Sigmoid colon (tissue), 4 donors: ENCODE results near the gene DACT2.

Experiments
- CTCF ChIP-seq, 4 experiments: fragments of 450-650 bp in 3 of 4; fragments of 200-600 bp in 1 of 4; IDR thresholded peaks; one replicate each; pipeline ENCODE4 v1.5.1; 2016 to 2019; ENCODE audit warnings: antibody characterized with exemption in 4 of 4, mild to moderate bottlenecking in 3 of 4, moderate library complexity in 2 of 4
- EP300 ChIP-seq, 4 donors: sonication (generic); formaldehyde crosslinking; IDR thresholded peaks; one replicate each; pipeline ENCODE4 v1.6.1; 2017; ENCODE audit warnings: antibody characterized with exemption in 4 of 4
- POLR2A ChIP-seq, 2 donors: fragments of 450-650 bp; IDR thresholded peaks; one replicate each; pipeline ENCODE4 v1.6.1; 2016; ENCODE audit warnings: antibody characterized with exemption in 2 of 2, mild to moderate bottlenecking in 2 of 2, moderate library complexity in 2 of 2

GRCh38 chr6:168318579-168319278, 848 bp downstream of the DACT2 start:
- TF ChIP-seq CTCF (IDR thresholded peaks at IDR 0.05): no peak
- no peak for TF ChIP-seq POLR2A (IDR thresholded peaks at IDR 0.05)
- no peak for TF ChIP-seq EP300 (IDR thresholded peaks at IDR 0.05)
